Measurements from ENCODE around the gene PSMB2. TPM values are rescaled to one million over a fixed set of nuclear protein-coding genes. Genes with fewer than 3 reads are reported as not detected.

PSMB2 gene
- total RNA-seq, 1 donor from 2014 or later = 54.5 TPM

GRCh38 chr1:35561297-35561971 lies 79.9 kb downstream of the PSMB2 start:
- Mint-ChIP-seq H3K27ac (no peak overlapping the region), H3K9me3 (no peaks in the 10 kb centered on the region), H3K36me3 (ENCODE audit: low read depth) (peaks cover 18% of the 10 kb centered on the region), H3K4me3 (no peak overlapping the region), H3K4me1 (peaks cover 15% of the 10 kb centered on the region), H3K27me3 (no peaks in the 10 kb centered on the region)
- CTCF ChIA-PET = interaction anchor here (1.9 to 4.4 kb wide), 2 partner anchors 110 to 154 kb away, joined by 12 to 20 read pairs; no protein-coding TSS in a partner anchor
- no peak for DNase-seq
- TF ChIP-seq, protein P1, sequence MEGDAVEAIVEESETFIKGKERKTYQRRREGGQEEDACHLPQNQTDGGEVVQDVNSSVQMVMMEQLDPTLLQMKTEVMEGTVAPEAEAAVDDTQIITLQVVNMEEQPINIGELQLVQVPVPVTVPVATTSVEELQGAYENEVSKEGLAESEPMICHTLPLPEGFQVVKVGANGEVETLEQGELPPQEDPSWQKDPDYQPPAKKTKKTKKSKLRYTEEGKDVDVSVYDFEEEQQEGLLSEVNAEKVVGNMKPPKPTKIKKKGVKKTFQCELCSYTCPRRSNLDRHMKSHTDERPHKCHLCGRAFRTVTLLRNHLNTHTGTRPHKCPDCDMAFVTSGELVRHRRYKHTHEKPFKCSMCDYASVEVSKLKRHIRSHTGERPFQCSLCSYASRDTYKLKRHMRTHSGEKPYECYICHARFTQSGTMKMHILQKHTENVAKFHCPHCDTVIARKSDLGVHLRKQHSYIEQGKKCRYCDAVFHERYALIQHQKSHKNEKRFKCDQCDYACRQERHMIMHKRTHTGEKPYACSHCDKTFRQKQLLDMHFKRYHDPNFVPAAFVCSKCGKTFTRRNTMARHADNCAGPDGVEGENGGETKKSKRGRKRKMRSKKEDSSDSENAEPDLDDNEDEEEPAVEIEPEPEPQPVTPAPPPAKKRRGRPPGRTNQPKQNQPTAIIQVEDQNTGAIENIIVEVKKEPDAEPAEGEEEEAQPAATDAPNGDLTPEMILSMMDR (IDR thresholded peaks at IDR 0.05) = no peak
- ATAC-seq (ENCODE audit: low read depth) = no peak
- POLR2A ChIA-PET = no interaction called here
- intact Hi-C loops (cut with micrococcal nuclease) = loop anchor here (10.0 kb wide), 1 partner anchor 707 kb away; the partner anchor contains the start of gene SMIM12

GRCh38 chr1:35560256-35561225 lies 80.8 kb downstream of the PSMB2 start:
- Mint-ChIP-seq H3K4me1 (peaks cover 24% of the 10 kb centered on the region), H3K36me3 (ENCODE audit: low read depth) (peaks cover 18% of the 10 kb centered on the region), H3K27ac (no peak overlapping the region), H3K9me3 (no peaks in the 10 kb centered on the region), H3K27me3 (no peaks in the 10 kb centered on the region), H3K4me3 (no peak overlapping the region)
- ATAC-seq (ENCODE audit: low read depth) (no peak), DNase-seq (no peak)
- TF ChIP-seq, protein P1 (IDR thresholded peaks at IDR 0.05) = no peak
- ChIA-PET POLR2A (no interaction called here), CTCF (interaction anchor here (4.4 kb wide), 1 partner anchor 109 kb away, joined by 20 read pairs; no protein-coding TSS in a partner anchor)
- intact Hi-C loops (cut with micrococcal nuclease) = loop anchor here (10.0 kb wide), 1 partner anchor 706 kb away; the partner anchor contains the start of gene SMIM12

DNA sequence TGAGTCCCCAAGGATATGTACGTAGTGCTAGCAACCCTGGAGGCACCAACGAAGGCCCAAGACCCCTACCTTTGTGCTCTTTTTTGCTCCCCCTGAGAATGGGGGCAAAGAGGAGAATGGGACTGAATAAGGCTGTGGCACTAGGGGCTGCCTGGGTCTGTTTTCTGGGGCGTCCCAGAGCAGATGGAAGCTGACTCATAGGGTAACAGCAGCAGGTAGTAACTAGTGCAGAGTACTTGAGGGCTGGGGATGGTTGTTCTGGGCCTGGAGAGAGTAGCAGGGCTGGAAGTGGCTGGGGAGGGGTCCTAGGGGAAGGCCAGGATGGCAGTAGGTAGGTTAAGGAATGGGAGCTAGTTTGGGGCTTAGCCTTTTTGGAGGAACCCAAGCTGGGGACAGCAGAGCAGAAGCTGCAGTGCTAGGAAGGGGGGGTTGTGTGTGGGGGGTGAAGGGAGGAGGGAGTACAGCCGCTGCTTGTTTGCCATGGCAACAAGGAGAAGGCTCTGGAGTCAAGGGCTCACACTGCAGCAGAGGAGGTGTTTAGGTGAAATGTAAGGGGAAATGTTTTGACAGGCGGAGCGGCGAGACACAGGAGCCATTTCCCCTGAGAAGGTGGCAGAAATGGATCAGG lies 81.9 kb downstream of the PSMB2 start:
- intact Hi-C loops (cut with micrococcal nuclease) = loop anchor here (5.0 kb wide), 2 partner anchors 83 to 663 kb away; partner anchors contain the start of genes PSMB2 and THRAP3
- TF ChIP-seq, protein P1 (IDR thresholded peaks at IDR 0.05) = no peak
- Mint-ChIP-seq H3K4me3 (peak overlapping the region; percentile 40), H3K27me3 (no peaks in the 10 kb centered on the region), H3K27ac (peak overlapping the region; percentile 79), H3K4me1 (peaks cover 32% of the 10 kb centered on the region), H3K9me3 (no peaks in the 10 kb centered on the region), H3K36me3 (ENCODE audit: low read depth) (peaks cover 12% of the 10 kb centered on the region)
- ChIA-PET CTCF (interaction anchor here (0.5 to 4.4 kb wide), 3 partner anchors 108 to 167 kb away, joined by 3 to 20 read pairs (median 4); no protein-coding TSS in a partner anchor), POLR2A (no interaction called here)
- DNase-seq (no peak), ATAC-seq (ENCODE audit: low read depth) (no peak)

GRCh38 chr1:35558374-35559316 lies 82.7 kb downstream of the PSMB2 start:
- Mint-ChIP-seq H3K4me3 (peak overlapping the region; percentile 96), H3K27ac (peak overlapping the region; percentile 96), H3K27me3 (no peaks in the 10 kb centered on the region), H3K9me3 (no peaks in the 10 kb centered on the region), H3K4me1 (peaks cover 32% of the 10 kb centered on the region), H3K36me3 (ENCODE audit: low read depth) (peaks cover 13% of the 10 kb centered on the region)
- ChIA-PET CTCF (interaction anchor here (0.6 to 4.4 kb wide), 3 partner anchors 107 to 168 kb away, joined by 4 to 20 read pairs (median 7); no protein-coding TSS in a partner anchor), POLR2A (interaction anchor here (0.9 to 1.9 kb wide), 4 partner anchors 19 to 372 kb away, joined by 3 to 11 read pairs (median 8); partner anchors contain the start of genes AGO3 and CLSPN)
- intact Hi-C loops (cut with micrococcal nuclease) = loop anchor here (5.0 kb wide), 2 partner anchors 84 to 664 kb away; partner anchors contain the start of genes PSMB2 and THRAP3
- DNase-seq (no peak), ATAC-seq (ENCODE audit: low read depth) (no peak)
- TF ChIP-seq, protein P1 (IDR thresholded peaks at IDR 0.05) = no peak
